A673 (cell line): ENCODE measurements around the gene OR2W3. TPM values are rescaled to one million over a fixed set of nuclear protein-coding genes. Genes with fewer than 3 reads are reported as not detected.
"Not testable (repeated sequence)": the region's sequence is repeated elsewhere in the genome, so short reads cannot be mapped to it uniquely, and the experiment has no call there.

Experiments
- BruUV-seq: library from RNA; stranded (reverse); fragments of 400-500 nt; replicated peaks from 2 replicates; lab custom pipeline; 2021; lab: Mats Ljungman, UMichigan
- CTCF ChIA-PET: fragments of 300-600 bp; sonication (Branson Sonifier 250); formaldehyde crosslinking; loops from one replicate; lab custom pipeline; 2022; ENCODE audit warnings: antibody characterized with exemption; lab: Charles Lee
- POLR2A ChIA-PET: fragments of 300-600 bp; sonication (Branson Sonifier 250); formaldehyde crosslinking; loops from one replicate; lab custom pipeline; 2022; ENCODE audit warnings: antibody characterized with exemption; ENCODE audit not compliant: low non-redundant PET; lab: Charles Lee
- DNase-seq: peaks from one replicate; pipeline ENCODE4 v3.0.0-alpha.2; 2015; ENCODE audit warnings: low spot score
- H3K27ac ChIP-seq: fragments of 200-600 bp; sonication (generic); 2 replicates; pipeline ENCODE4 v1.5.1; 2016; ENCODE audit warnings: mixed run types, low read depth, mild to moderate bottlenecking, mixed read lengths, antibody characterized with exemption, low read length; ENCODE audit not compliant: poor library complexity, severe bottlenecking
- H3K27me3 ChIP-seq: fragments of 200-600 bp; sonication (generic); replicated peaks from 2 replicates; pipeline ENCODE4 v1.6.1; 2017; ENCODE audit warnings: mixed run types, low read depth, mild to moderate bottlenecking, mixed read lengths, antibody characterized with exemption, low read length; ENCODE audit not compliant: insufficient read depth, poor library complexity
- H3K36me3 ChIP-seq: fragments of 200-600 bp; sonication (generic); 2 replicates; pipeline ENCODE4 v1.6.1; 2016; ENCODE audit warnings: mixed run types, mild to moderate bottlenecking, mixed read lengths, antibody characterized with exemption, low read length; ENCODE audit not compliant: insufficient read depth, poor library complexity, severe bottlenecking
- H3K4me1 ChIP-seq: fragments of 200-600 bp; sonication (generic); 2 replicates; pipeline ENCODE4 v1.6.1; 2017; ENCODE audit warnings: mixed run types, mild to moderate bottlenecking, mixed read lengths, antibody characterized with exemption, low read length; ENCODE audit not compliant: insufficient read depth, poor library complexity, severe bottlenecking
- H3K4me3 ChIP-seq: fragments of 200-600 bp; sonication (generic); 2 replicates; pipeline ENCODE4 v1.5.1; 2016; ENCODE audit warnings: low read depth, mixed run types, mild to moderate bottlenecking, mixed read lengths, low read length; ENCODE audit not compliant: poor library complexity, severe bottlenecking
- H3K9me3 ChIP-seq: fragments of 200-600 bp; sonication (generic); 2 replicates; pipeline ENCODE4 v1.6.1; 2016; ENCODE audit warnings: mixed run types, low read depth, mild to moderate bottlenecking, mixed read lengths, antibody characterized with exemption, low read length; ENCODE audit not compliant: poor library complexity, severe bottlenecking
- EZH2 ChIP-seq: fragments of 200-600 bp; sonication (generic); IDR thresholded peaks from 2 replicates; pipeline ENCODE4 v1.6.1; 2017; ENCODE audit warnings: borderline replicate concordance, low read depth, mild to moderate bottlenecking, mixed read lengths, antibody characterized with exemption, low read length; ENCODE audit not compliant: poor library complexity, severe bottlenecking
- intact Hi-C: fragments of 100-400 bp; cut with micrococcal nuclease; formaldehyde crosslinking; loops from one replicate; pipeline ENCODE4 v1.10.0; 2022; ENCODE audit not compliant: unreplicated experiment
- total RNA-seq: library from RNA; stranded (reverse); gene quantifications from 2 replicates; pipeline ENCODE4 v1.2.3, GENCODE V29; 2021
- TF ChIP-seq, protein P1 (sequence below): fragments of 300-800, 200-600 bp; sonication (generic); conservative IDR thresholded peaks from 2 replicates; pipeline ENCODE4 v1.5.1; 2017; ENCODE audit warnings: low read depth, mild to moderate bottlenecking, antibody characterized with exemption, low read length, moderate library complexity, mixed read lengths

Gene OR2W3
- total RNA-seq, 1 experiment from 2014 or later, result not detected

GRCh38 chr1:247936965-247937734 lies 41.8 kb downstream of the OR2W3 start:
- DNase-seq, result peak; percentile 19
- H3K4me1 ChIP-seq, intact Hi-C loops, H3K27ac ChIP-seq, POLR2A ChIA-PET, BruUV-seq, H3K4me3 ChIP-seq, CTCF ChIA-PET, H3K27me3 ChIP-seq, H3K36me3 ChIP-seq: not testable (repeated sequence)
- H3K9me3 ChIP-seq, result peaks cover 12% of the 10 kb centered on the region
- TF ChIP-seq, protein P1, sequence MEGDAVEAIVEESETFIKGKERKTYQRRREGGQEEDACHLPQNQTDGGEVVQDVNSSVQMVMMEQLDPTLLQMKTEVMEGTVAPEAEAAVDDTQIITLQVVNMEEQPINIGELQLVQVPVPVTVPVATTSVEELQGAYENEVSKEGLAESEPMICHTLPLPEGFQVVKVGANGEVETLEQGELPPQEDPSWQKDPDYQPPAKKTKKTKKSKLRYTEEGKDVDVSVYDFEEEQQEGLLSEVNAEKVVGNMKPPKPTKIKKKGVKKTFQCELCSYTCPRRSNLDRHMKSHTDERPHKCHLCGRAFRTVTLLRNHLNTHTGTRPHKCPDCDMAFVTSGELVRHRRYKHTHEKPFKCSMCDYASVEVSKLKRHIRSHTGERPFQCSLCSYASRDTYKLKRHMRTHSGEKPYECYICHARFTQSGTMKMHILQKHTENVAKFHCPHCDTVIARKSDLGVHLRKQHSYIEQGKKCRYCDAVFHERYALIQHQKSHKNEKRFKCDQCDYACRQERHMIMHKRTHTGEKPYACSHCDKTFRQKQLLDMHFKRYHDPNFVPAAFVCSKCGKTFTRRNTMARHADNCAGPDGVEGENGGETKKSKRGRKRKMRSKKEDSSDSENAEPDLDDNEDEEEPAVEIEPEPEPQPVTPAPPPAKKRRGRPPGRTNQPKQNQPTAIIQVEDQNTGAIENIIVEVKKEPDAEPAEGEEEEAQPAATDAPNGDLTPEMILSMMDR, result peak; percentile 43

DNA sequence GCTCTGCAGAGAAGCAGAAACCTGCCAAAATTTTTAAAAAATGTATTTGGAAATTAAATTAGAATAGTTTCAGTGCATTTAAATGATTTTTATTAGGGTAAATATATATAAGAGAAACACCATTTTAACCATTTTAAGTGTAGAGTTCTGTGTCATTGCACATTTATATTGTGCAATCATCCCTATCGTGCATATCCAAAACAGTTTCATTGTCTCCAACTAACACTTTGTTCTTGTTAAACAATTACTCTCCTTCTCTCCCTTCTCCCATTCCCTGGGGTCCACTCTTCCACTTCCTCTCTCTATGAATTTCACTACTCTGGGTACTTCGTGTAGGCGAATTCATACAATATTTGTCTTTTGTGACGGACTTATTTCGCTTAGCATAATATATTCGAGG lies 47.2 kb downstream of the OR2W3 start:
- intact Hi-C loops, result no loop called here
- Histone ChIP-seq H3K36me3 (no peaks in the 10 kb centered on the region), H3K27ac (no peak overlapping the region), H3K9me3 (peaks cover 4% of the 10 kb centered on the region), H3K4me1 (no peaks in the 10 kb centered on the region), H3K4me3 (no peak overlapping the region), H3K27me3 (no peaks in the 10 kb centered on the region)
- no peak for DNase-seq
- no TSS peak for BruUV-seq
- CTCF ChIA-PET, result no interaction called here
- TF ChIP-seq, protein P1, result no peak
- TF ChIP-seq EZH2, result no peak
- POLR2A ChIA-PET, result no interaction called here

Other genes with a start within 250 kb of the OR2W3 start
- gene OR13G1, start 215.8 kb upstream of the OR2W3 start, total RNA-seq, result not detected in 2 replicates
- not detected in 2 replicates for gene OR6F1, start 178.9 kb upstream of the OR2W3 start, total RNA-seq
- gene OR14K1, start 157.0 kb upstream of the OR2W3 start, total RNA-seq, result not detected in 2 replicates
- gene OR14A2, start 147.4 kb upstream of the OR2W3 start, total RNA-seq, result not detected in 2 replicates
- gene OR1C1, start 135.0 kb upstream of the OR2W3 start, total RNA-seq, result not detected in 2 replicates
- not detected in 2 replicates for gene OR14A16, start 71.5 kb upstream of the OR2W3 start, total RNA-seq
- not detected in 2 replicates for gene OR11L1, start 53.7 kb upstream of the OR2W3 start, total RNA-seq
- not detected in 2 replicates for gene TRIM58, start 38.4 kb upstream of the OR2W3 start, total RNA-seq
- not detected in 2 replicates for gene OR2T8, start 24.7 kb downstream of the OR2W3 start, total RNA-seq
- not detected in 2 replicates for gene OR2AJ1, start 29.3 kb downstream of the OR2W3 start, total RNA-seq
- not detected in 2 replicates for gene OR2L8, start 53.3 kb downstream of the OR2W3 start, total RNA-seq
- not detected in 2 replicates for gene OR2AK2, start 69.6 kb downstream of the OR2W3 start, total RNA-seq
- not detected in 2 replicates for gene OR2L5, start 118.1 kb downstream of the OR2W3 start, total RNA-seq
- gene OR2L2, start 134.5 kb downstream of the OR2W3 start, total RNA-seq, result 0.13 TPM in 1 of 2 replicates, not detected in the other
- not detected in 2 replicates for gene OR2L3, start 151.2 kb downstream of the OR2W3 start, total RNA-seq
- not detected in 2 replicates for gene OR2L13, start 199.6 kb downstream of the OR2W3 start, total RNA-seq
- not detected in 2 replicates for gene OR2M5, start 249.6 kb downstream of the OR2W3 start, total RNA-seq